Stimulated activated CD4-positive, alpha-beta T cell treated with anti-CD3 and anti-CD28 coated beads, TNF-alpha, amount 100 ng/mL, for 24 hours (primary cell): ENCODE data around the gene ACTN2.
"Not testable (repeated sequence)": the region's sequence is repeated elsewhere in the genome, so short reads cannot be mapped to it uniquely, and the experiment has no call there.

Experiments used
- DNase-seq, 3 experiments: peaks; one replicate each; pipeline ENCODE4 v3.0.0-alpha.2; 2020; ENCODE audit warnings: low read depth in 3 of 3

ACTN2 gene

DNA sequence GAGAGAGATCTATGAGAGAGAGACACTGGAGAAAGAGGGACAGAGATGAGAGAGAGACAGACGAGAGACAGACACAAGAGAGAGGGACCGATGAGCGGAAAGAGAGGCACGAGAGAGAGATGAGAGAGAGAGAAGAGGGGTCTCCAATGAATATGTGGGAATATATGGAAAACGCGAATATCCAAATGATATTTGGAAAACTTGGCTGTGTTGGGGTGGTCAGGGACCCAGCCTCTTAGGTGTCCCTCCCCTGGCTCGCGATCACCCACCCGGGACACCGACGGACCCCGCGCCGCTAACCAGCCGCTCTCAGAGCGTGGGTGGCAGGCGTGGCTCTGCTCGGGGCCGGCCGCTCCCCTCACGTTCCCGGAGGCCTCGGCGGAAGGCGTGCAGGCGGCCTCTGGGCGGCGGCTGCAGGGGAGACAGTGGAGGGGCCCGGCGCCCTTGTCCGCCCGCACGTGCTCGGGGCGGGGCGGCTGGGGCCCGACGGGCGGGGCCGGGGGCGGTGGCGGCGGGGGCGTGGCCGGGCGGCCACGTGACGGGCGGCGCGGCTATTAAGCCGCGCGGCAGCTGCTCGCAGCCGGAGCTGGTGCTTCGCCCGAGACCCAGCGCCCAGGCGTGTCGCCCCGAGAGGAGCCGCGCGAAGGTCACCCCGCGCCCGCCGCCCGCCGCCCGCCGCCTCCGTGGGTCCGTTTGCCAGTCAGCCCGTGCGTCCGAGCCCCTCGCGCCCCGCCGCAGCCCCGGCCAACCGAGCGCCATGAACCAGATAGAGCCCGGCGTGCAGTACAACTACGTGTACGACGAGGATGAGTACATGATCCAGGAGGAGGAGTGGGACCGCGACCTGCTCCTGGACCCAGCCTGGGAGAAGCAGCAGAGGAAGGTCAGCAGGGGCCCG lies at the start of gene ACTN2:
Gene ACTN2, plus strand, starts transcription at position 583 of the 898 bp plus-strand sequence. Its CDS starts 175 bp downstream, at position 758.
- peak in 2 of 3 experiments; percentile 16 to 42 for DNase-seq

DNA sequence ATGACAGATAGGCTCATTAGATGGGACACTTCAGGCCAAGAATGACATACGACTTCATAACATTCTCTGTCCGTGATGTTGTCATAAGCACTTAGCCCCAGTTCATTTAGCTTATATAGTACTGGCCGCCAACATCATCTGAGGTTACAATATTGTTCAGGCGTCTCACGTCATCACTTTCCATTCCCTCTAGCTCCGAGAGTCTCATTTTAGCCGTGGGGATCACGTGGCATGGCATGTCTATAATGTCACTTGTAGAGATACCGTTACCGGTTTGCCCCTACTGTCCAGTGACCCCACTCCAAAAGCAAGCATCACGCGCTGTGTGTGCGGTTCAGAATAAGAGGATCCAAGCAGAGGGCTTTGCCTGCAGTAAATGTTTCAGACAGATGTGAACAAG lies 47.4 kb upstream of the ACTN2 start:
- DNase-seq, result no peak

DNA sequence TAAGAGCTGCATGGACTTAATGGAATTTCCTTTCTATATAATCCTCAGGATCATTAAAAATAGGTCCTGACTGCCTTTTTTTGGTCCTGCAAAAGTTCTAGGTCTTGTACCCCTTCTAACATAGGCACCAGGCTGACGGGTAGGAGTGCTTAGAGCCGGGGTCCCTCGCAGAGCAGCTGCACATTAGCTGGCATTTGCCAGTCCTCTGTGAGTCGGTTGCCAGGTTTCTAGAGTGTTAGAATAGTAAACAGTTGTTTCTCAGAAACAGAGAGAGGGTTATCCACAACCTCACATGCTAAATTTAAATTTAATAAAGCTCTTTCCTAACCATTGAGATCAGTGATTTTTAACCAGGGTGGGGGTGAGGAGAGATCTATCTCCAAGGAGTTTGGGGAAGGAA lies 46.6 kb upstream of the ACTN2 start:
- no peak for DNase-seq

DNA sequence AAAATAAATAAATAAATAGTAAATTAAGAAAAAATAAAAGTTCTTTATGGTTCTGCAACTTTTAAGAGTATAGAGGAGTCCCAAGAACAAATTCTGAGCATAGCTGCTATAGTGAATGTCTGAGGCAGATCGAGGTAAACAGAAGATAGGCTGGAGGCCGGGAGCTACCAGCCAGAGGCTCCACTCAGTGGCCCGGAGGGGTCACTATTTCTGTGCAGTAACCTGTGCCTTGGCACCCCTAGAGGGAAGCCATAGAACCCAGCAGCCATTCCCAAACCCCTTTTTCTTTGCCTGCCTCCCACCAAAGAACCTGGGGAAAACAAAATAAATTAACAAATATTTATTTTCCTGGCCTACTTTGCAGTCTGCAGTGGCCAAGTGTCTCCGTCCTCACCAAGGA lies 43.5 kb upstream of the ACTN2 start:
- no peak for DNase-seq

DNA sequence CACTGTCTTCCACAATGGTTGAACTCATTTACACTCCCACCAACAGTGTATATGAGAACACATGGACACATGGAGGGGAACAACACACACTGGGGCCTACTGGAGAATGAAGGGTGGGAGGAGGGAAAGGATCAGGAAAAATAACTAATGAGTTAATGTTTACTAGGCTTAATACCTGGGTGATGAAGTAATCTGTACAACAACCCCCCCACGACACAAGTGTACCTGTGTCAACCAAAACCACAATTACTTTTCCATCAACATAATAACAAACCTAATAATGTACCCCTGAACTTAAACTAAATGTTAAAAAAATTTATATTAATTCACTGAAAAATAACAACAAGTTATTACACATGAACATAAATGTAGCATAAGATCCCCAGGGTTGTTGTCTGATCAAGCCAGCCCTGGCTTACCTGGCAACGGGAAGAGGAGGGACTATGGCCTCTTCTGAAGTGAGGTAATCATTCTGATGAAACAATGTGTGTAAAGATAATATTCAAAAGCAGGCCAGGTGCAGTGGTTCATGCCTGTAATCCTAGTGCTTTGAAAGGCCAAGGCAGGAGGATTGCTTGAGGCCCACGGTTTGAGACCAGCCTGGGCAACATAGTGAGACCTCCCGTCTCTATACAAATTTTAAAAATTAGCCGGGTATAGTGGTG lies 41.2 kb upstream of the ACTN2 start:
- no peak for DNase-seq

DNA sequence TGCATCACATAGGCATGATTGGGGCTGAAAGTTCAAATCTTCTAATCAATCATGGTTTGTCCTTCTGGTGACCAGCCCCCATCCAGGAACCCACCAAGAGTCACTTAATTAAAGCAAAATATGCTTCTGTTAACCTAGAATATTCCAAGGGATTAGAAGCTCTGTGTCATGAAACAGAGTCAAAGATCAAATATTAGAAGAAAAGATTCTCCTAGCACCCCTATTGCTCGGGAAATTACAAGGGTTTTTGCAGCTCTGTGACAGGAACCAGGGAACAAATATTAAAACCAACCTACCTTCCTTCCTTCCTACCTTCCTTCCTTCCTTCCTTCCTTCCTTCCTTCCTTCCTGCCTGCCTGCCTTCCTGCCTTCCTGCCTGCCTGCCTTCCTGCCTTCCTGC lies 31.8 kb upstream of the ACTN2 start:
- no peak for DNase-seq

DNA sequence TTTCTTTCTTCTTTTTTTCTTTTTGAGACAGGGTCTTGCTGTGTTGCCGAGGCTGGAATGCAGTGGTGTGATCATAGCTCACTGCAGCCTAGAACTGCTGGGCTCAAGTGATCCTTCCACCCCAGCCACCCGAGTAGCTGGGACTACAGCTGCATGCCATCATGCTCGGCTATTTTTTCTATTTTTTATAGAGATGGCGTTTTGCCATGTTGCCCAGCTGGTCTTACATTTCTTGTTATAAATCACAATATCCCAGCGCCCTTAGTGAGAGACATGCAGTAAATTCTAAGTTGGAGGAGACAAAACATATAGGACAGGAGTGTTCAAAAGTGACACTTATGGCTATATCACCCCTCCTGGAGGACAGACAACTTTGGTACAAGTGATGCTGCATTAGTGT lies 31.3 kb upstream of the ACTN2 start:
- DNase-seq, result no peak

DNA sequence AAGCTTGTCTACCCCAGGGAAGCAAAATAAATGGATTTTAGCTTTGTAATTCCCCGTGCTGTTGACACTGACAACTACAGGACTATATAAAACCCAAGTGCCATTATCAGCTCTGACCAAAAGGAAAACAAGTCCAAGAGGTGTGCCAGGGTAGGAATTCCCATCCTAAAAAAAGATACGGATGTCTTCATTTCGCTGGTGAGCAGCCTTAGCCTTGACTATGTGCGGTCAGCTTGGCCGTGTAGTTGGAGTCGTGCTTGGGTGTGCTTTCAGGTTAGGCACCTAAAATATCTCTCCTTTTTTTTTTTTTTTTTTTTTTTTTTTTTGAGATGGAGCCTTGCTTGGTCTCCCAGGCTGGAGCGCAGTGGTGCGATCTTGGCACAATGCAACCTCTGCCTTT lies 28.9 kb upstream of the ACTN2 start:
- no peak for DNase-seq

DNA sequence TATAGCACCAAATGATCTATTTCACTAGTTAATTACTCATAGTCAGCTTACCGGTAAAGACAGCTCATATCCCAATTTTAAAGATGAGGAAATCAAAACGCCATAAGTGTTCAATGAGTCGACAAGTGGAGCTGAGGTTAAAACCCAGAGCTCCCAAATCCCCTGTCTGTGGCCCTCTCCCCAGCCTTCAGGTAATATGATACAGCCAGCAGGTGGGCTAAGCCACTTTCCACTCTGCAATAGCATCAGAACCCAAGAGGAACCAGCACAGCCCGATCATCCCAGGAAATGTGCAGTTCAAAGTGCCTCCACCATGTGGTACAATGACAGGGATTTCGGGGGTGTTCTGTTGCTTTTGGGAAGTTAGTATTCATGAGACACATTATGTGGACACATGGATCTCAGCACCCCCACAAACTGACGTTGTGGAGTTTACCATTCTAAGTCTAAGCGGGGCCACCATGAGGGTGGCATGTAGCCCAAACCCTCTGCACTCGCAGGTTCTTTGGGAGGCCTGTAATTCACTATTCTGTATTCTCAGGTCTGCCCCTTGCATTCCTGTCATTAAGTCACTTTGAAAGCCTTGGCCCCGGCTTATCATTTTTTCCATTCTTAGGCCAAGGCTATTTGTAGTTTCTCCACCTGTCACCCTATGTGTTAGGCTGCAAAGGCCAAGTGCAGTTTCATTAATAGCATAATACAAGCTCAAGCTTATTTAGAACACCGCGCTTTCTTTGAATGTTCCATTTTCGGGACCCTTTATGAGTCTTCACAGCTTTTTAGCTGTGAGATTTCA lies 26.3 kb upstream of the ACTN2 start:
- no peak for DNase-seq

DNA sequence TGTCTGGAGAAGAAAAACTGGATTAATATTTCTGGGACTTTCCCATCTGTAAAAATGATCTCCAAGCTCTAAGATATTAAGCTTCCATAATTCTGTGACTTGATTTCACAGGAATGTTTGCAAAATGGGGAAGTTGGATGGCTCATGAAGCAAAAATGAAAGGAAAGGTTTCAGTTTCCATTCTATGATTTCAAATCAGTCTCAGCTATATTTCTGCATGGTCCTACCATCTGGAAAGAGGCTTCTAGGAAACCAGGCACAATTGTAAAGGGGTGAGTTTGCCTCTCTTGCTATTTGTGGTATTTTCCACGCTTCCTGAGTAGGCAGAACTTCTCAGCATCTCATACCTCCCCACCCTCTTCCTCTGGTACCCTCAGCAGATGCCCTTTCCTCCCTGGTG lies 22.4 kb upstream of the ACTN2 start:
- DNase-seq, result no peak

DNA sequence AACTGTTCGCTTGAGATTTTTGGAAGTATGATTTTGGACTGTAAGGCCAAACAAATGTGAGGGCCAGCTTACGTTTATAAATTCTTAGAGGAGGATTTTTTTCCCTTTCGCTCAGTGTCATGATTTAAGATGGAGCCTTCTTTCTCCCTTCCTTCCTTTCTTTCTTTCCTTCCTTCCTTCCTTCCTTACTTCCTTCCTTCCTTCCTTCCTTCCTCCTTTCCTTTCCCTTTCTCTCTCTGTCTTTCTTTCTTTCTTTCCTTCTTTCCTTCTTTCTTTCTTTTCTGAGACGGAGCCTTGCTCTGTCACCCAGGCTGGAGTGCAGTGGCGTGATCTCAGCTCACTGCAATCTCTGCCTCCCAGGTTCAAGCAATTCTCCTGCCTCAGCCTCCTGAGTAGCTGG lies 17.4 kb upstream of the ACTN2 start:
- DNase-seq, result not testable (repeated sequence)

DNA sequence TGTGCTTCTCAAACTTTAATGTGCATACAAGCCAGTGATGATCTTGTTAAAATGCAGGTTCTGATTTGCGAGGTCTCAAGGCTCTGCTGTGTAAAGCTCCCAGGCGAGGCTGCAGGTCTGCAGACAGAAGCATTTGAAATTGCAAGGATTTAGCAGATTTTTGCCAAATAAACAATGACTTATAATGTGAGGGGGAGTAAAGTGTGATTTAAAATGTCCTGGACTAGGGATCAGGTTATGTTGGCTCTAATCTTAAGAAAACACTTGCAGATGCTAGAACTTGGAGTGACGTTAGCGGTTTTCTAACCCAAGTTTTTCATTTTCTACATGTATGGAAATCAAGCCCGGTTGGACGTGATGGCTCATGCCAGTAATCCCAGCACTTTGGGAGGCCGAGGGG lies 16.2 kb upstream of the ACTN2 start:
- DNase-seq, result no peak

DNA sequence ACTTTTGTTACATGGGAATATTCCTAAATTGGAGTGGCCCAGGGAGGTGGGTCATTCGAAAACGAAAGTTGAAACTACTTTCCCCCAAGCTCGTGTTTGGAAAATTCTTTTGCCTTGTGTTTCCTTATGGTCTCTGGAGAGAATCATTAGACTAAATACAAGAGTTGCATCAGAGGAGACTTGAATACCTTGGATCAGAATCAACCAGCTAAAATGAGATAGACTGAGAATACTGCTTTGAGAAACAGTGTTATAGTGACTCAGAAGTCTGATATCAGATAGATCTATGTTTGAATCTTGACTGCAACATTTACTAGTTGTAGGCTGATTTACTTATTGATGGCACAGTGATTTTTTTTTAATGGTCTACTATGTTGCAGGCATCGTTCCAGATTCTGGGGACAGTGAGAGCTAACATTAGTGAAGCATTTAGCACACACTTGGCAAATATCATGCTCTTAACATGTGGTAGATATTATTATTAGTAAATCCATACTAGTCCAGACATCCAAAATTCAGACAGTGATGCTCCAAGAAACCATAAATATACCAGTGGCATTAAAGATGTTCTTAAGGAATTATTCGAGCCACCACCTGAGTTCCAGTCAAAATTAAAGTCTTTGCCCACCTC lies 12.9 kb upstream of the ACTN2 start:
- no peak for DNase-seq

DNA sequence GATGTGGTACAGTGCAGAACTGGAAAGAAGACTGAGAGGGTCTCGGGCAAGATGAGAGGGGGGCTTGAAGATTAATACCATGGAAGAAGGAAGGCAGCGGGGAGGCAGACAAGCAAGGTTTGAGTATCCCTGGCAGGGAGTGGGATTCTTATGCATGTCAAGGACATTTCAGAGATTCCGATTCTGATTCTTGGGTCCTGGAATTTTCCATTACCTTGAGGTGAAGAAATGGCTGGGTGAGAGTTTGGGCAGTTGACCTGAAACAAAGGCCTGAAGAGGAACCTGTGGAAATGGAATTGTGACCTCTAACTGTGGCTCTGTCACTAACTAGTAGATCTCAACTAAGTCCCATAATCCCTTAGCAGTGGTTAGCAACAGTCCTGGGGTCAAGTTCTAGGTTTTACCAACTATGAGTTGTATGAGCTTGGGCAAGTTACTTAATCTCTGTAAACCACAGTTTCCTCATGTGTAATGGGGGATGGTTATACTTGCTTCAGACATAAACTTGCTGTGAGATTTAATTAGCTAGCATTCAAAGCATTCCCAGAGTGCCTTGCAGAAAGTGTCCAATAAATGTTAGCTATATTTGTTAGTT lies 8.6 kb upstream of the ACTN2 start:
- no peak for DNase-seq

DNA sequence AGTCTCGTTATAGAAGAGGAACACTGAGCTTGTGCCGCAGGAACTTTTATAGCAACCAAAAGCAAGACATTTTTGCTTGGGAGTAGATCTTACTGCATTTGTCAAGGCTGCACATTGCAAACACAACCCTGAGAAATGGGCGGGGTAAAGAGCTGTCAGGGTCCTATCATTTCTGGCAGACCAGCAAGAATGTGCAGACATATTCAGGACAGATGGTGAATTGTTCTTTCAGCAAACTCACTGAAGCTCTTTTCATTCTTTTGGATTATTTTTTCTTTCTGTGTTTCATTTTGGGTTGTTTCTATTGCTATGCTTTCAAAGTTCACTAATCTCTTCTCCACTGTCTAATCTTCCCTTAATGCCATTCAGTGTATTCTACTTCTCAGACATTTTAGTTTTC lies 5.1 kb upstream of the ACTN2 start:
- no peak for DNase-seq

DNA sequence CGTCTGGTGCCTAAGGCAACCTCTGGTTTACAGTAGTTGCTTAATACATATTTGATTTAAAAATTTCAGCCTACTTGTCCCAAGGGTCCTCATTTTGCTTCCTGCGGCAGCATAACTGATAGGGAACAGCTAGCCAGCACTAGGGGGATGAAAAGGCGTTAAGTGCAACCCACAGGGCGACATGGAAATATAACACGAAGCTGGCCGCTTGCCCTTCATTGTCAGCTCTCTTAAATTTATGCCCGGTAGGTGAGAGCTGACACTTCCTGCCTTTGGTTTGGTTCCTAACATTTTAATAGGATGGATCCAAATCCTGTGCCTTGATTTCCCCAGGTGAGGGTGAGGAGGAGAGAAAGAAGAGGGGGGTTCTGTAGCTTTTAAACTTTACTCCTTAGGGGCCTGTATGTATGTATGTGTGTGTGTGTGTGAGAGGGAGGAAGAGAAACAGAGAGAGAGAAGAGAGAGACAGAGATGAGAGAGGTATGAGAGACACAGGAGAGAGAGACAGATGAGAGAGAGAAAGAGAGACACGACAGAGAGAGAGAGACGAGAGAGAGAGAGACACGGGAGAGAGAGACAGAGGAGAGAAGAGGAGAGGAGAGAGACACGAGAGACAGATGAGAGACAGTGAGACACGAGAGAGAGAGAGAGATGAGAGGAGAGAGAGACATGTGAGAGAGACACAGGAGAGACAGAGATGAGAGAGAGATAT lies 938 bp upstream of the ACTN2 start:
- DNase-seq, result no peak

DNA sequence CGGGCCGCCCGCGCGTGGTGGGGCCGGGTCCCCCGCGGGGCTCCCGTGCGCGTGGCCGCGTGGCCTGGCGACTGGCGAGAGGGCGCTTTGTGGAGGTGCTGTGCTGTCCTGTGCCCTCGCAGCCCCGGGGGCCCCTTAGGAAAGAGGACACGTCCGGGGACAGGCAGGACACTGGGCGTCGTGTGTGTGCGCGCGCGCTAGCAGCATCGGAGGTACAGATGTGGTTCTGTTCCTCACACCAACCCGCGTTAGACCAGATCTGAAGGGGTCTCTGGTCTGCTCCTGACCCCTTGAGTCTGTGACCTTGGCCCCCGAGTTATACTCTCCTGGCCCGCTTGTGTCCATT lies 489 bp downstream of the ACTN2 start:
- DNase-seq, result no peak

DNA sequence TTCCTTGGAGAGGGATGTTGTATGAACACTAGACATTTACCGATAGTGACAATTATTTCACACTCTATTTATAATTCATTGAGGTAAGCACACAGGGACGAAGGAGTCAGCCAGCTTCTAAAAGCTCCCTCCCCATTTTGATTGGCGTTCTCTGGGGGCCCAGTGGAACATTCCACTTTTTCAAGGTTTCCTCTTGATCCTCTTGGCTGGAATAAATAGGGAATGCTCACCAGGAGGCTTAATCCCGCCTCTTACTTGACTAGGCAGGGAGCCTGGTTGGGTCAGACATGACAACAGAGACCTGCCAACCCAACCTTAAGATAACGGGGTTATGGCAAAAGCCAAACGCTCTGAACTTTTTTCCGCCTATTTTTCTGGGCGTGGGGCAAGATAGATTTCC lies 974 bp downstream of the ACTN2 start:
- DNase-seq, result no peak

DNA sequence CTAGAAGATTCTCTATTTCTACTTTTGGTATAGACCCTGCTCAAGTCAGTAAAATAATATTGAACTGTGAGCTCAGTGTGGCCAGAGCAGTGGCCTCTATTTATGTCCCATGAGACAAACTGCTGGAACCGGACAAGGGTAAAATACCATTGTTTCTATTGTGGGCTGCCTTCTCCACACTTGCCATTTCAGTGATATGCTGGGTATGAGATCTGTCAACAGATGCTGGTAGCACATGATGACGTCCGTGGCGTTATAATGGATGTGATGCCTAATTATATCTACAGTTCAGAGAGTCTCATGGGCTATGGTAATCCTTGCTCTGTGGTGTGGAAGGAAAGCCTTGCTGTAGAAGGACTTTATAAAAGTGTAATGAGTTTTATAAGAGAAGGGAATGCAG lies 2.4 kb downstream of the ACTN2 start:
- DNase-seq, result no peak

DNA sequence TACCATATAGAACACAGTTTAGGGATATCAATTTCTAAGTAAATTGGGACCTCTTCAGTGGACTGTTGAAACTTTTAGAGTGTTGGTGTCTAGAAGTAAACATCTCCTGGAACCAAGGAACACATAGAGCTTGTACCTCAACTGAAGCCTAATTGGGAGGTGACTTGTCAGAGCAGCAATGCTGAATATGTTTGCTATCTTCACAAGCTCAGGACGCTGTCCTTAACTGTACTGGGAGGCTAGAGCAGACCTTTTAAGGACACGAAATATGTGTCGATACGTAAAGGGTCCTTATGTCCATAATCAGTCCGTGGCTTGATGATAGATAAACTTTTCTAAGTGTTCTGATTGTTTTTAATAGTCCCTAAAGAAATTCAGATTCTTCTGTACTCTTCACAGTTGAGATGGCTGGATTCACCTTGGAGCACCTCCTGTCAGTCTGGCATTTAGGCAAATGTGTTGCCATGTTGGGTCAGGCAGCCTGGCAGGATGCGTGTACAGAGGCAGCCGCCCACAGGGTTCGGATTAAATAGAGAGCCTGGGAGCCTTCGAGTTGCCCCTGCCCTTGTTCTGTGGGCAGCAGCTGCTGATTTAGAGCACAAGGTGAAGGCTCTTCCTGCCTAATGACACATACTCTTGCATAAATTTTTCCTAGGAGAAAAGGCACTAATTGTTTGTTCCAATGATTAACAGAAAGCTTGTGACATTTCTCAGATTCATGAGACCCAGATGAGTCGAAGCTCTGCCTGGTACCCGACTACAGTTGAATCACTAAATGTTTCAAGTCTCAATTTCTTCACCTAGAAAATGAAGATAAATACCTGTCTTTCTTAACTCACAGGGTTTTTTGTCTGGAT lies 3.6 kb downstream of the ACTN2 start:
- DNase-seq, result no peak
